Loucy (cell line): ENCODE measurements around the gene USP33.
"Not testable (repeated sequence)": the region's sequence is repeated elsewhere in the genome, so short reads cannot be mapped to it uniquely, and the experiment has no call there.

Experiments used
- EZH2phosphoT487 ChIP-seq: fragments of 200-600 bp; IDR thresholded peaks from 2 replicates; pipeline ENCODE4 v1.6.1; 2018; ENCODE audit warnings: antibody characterized with exemption, mild to moderate bottlenecking, moderate library complexity, borderline replicate concordance
- TF ChIP-seq, protein P1 (sequence below): fragments of 200-600 bp; sonication (generic); conservative IDR thresholded peaks from 2 replicates; pipeline ENCODE4 v1.5.1; 2014; ENCODE audit warnings: mild to moderate bottlenecking, antibody characterized with exemption, low read length

DNA sequence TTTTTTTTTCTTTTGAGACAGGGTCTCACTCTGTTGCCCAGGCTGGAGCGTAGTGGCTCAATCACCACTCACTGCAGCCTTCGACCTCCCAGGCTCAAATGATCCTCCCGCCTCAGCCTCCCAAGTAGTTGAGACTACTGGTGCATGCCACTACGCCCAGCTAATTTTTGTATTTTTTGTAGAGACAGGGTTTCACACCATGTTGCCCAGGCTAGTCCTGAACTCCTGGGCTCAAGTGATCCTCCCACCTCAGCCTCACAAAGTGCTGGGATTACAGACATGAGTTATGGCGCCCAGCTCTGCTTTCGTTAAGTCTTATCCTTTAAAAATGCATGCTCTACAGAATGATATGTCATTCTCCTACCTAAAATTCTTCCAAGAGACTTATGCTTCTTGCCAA, 113.4 kb downstream of the USP33 start:
- TF ChIP-seq, protein P1, sequence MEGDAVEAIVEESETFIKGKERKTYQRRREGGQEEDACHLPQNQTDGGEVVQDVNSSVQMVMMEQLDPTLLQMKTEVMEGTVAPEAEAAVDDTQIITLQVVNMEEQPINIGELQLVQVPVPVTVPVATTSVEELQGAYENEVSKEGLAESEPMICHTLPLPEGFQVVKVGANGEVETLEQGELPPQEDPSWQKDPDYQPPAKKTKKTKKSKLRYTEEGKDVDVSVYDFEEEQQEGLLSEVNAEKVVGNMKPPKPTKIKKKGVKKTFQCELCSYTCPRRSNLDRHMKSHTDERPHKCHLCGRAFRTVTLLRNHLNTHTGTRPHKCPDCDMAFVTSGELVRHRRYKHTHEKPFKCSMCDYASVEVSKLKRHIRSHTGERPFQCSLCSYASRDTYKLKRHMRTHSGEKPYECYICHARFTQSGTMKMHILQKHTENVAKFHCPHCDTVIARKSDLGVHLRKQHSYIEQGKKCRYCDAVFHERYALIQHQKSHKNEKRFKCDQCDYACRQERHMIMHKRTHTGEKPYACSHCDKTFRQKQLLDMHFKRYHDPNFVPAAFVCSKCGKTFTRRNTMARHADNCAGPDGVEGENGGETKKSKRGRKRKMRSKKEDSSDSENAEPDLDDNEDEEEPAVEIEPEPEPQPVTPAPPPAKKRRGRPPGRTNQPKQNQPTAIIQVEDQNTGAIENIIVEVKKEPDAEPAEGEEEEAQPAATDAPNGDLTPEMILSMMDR, result not testable (repeated sequence)
- TF ChIP-seq EZH2phosphoT487, result not testable (repeated sequence)
